Stimulated activated CD4-positive, alpha-beta T cell treated with anti-CD3 and anti-CD28 coated beads, Interleukin-15, amount 100 ng/mL, for 24 hours (primary cell): ENCODE data around the gene DIS3L.
"Not testable (repeated sequence)": the region's sequence is repeated elsewhere in the genome, so short reads cannot be mapped to it uniquely, and the experiment has no call there.

Experiments used
- DNase-seq: peaks from one replicate; pipeline ENCODE4 v3.0.0-alpha.2; 2020

Gene DIS3L

DNA sequence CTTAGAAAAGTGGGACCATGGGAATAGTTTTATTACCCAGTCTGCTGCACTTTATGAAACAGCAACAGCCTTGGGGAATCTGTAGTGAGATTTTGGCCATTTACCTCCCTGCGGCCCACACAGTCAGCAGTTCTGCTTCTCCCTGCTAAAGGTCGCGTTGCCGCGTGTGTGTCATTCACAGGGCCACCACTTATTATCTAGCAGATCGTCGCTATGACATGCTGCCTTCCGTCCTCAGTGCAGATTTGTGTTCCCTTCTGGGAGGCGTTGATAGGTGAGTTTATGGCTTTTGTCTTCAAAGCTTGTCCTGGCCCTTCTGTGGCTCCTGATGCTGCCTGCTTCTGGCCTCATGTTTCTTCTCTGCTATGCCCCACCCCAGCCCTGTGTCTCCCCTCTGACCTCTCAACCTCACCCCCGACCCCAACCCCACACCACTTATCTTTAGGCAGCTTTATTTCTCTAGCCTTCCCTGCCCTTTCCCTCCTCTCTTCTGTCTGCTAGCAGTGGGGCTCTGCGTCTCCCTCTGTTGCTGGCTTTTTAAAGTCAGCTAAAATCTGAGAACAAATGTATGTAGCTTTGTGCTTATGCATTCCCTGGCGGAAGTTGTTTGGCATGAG is 30.1 kb downstream of the DIS3L start:
- no peak for DNase-seq

DNA sequence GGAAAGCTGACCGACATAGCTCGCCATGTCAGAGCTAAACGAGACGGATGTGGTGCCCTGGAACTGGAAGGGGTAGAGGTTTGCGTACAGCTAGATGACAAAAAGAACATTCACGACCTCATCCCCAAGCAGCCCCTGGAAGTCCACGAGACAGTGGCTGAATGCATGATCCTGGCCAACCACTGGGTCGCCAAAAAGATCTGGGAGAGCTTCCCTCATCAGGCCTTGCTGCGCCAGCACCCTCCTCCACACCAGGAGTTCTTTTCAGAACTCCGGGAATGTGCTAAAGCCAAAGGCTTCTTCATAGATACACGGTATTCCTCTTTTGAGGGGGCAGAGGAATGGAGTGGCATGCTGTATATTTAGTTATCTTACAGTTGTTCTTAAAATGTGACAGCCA is 32.7 kb downstream of the DIS3L start:
- no peak for DNase-seq

DNA sequence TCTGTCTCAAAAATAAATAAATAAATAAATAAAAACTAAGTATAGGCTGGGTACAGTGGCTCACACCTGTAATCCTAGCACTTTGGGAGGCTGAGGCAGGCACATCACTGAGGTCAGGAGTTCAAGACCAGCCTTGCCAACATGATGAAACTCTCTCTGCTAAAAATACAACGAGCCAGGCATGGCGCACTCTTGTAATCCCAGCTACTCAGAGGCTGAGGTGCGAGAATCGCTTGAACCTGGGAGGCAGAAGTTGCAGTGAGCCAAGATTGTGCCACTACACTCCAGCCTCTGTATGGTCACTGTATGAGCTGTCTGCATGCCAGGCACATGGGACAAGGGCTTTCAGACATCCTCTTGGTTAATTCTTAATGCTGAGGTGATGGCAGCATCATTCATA is 34.4 kb downstream of the DIS3L start:
- DNase-seq, result no peak

DNA sequence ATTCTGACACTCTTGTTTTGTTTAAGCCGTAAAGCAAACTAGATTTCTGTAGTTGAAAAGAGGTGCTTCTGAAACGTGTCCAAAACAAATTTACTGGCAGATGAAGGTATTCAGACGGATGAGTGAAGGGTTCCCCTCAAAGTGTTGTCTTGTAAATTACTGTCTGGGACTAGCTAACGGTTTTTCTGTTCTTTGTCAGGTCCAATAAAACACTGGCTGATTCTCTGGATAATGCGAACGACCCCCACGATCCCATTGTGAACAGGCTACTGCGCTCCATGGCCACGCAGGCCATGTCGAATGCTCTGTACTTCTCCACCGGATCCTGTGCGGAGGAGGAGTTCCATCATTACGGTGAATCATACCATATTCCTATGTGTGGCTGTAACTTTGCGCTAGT is 35.4 kb downstream of the DIS3L start:
- no peak for DNase-seq

DNA sequence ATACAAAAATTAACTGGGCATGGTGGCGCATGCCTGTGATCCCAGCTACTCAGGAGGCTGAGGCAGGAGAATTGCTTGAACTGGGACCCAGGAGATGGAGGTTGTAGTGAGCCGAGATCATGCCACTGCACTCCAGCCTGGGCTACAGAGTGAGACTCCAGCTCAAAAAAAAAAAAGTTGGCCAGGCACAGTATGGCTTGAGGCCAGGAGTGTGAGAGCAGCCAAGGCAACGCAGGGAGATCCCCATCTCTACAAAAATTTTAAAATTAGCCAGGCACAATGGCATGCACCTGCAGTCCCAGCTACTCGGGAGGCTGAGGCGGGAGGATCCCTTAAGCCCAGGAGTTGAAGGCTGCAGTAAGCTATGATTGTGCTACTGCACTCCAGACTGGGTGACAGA is 55.2 kb downstream of the DIS3L start:
- DNase-seq, result not testable (repeated sequence)

DNA sequence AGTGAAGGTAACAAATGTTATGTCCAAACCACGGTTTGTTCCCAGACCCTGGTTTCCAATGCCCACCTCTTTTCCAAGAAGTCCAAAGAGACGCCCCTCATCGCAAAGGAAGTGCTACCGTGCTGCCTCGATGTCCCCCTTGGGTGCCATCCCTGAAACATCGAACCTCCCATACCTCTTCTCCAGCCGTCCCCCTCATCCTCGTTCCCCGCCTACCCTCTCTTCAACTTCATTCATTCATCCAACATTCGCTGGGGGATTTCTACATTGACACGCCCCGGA is 62.6 kb downstream of the DIS3L start:
- no peak for DNase-seq

DNA sequence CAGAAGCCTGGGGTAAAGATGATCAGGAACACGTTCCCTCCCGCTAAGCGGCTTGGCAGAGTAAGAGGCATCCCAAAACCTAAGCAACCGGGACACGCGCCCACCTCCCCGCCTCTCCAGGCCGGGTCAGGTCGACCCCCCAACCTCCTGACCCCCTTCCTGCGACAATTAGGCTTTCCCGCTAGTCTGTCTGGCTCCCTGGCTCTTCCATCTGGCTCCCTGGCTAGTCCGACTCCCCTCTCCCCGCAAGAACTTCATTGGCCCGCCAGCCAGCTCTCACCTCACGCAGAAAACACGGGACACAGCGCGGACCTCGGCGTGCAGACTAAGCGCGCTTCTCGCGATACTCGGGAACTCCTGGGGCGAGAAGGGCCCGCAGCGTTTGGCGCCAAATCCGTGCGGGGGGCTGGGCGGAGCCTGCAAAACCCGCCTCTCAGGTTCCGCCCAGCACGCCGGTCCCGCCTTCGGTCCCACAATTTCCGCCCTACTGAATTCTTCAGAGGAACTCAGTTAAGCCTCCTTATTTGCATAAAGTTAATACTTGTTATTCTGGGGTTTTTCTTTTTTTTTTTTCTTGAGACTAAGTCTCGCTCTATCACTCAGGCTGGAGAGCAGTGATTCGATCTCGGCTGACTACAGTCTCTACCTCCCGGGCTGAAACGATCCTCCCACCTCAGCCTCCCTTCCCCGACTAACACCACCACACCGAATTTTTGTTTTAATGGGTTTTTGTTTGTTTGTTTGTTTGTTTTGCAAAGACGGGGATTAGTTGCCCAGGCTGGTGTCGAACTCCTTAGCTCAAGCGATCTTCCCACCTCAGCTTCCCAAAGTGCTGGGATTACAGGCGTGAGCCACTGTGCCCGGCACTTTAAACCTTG is 63.2 kb downstream of the DIS3L start, which contains the start of gene TIPIN:
Gene TIPIN (minus strand): TSS at position 327 of the 878 bp plus-strand sequence. CDS start 3,738 bp downstream, outside the sequence.
- peak; percentile 98 for DNase-seq

DNA sequence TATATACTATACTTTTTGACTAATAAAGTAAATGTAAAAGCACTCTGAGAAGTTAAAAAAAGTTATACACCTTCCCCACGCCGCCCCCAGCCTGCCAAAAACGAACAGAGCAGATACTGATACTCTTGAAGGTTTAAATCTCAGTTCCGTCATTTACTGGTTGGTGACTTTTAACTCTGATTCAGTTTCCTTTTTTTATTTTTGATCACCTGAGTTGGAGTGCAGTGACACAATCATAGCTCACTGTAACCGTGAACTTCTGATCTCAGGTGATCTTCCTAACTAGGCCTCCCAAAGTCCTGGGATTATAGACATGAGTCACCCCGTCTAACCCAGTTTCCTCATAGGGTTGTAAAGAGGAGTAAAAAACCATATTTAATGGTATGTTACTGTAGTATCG is 66.4 kb downstream of the DIS3L start:
- DNase-seq, result no peak

DNA sequence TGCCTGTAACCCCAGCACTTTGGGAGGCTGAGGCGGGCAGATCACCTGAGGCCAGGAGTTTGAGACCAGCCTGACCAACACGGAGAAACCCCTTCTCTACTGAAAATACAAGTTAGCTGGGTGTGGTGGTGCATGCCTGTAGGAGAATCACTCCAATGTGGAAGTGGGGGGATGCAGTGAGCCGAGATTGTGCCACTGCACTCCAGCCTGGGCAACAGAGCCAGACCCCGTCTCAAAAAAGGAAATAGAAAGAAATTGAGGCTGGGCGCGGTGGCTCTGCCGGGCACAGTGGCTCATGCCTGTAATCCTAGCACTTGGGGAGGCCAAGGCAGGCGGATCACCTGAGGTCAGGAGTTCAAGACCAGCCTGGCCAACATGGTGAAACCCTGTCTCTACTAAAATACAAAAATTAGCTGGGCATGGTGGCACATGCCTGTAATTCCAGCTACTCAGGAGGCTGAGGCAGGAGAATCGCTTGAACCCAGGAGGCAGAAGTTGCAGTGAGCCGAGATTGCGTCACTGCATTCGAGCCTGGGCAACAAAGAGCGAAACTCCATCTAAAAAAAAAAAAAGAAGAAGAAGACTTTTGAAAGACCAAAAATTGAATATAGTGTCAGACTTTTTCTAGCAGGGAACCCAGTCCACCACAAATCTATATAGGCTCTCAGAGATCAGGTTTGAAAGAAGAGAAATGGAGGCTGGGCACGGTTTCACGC is 68.5 kb downstream of the DIS3L start:
- DNase-seq, result not testable (repeated sequence)

DNA sequence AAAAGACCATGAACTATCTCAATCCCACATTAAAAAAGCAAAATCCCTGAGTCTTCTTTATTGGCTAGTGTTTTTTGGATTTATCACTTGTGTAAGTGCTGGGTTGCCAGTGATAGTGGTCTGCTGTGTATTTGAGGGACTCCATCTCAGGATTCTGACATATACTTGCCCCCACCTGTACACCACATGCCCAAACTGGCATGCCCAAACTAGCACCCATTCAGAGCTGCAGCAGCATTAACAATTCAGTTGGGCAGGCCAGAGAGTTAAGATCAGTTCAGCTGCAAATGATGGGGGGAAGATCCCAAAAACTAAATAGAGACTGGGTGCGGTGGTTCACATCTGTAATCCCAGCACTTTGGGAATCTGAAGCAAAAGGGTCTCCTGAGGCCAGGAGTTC is 69.4 kb downstream of the DIS3L start:
- no peak for DNase-seq

DNA sequence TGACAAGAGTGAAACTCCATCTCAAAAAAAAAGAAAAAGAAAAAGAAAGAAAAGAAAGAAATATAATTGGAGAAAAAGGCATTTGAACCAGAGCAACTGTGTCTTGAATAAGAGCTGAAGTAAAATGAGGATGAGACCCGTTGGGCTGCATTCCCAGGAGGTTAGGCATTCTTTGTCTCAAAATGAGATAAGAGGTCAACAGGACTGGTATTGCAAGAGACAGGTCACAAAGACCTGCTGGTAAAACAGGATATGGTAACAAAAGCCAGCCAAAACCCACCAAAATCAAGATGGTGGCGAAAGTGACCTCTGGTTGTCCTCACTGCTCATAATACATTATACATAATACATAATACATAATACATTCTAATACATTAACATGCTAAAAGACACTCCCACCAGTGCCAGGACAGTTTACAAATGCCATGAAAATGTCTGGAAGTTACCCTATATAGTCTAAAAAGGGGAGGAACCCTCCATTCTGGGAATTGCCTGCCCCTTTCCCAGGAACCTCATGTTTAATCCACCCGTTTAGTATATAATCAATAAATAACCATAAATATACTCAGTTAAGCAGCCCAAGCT is 71.7 kb downstream of the DIS3L start:
- DNase-seq, result no peak

DNA sequence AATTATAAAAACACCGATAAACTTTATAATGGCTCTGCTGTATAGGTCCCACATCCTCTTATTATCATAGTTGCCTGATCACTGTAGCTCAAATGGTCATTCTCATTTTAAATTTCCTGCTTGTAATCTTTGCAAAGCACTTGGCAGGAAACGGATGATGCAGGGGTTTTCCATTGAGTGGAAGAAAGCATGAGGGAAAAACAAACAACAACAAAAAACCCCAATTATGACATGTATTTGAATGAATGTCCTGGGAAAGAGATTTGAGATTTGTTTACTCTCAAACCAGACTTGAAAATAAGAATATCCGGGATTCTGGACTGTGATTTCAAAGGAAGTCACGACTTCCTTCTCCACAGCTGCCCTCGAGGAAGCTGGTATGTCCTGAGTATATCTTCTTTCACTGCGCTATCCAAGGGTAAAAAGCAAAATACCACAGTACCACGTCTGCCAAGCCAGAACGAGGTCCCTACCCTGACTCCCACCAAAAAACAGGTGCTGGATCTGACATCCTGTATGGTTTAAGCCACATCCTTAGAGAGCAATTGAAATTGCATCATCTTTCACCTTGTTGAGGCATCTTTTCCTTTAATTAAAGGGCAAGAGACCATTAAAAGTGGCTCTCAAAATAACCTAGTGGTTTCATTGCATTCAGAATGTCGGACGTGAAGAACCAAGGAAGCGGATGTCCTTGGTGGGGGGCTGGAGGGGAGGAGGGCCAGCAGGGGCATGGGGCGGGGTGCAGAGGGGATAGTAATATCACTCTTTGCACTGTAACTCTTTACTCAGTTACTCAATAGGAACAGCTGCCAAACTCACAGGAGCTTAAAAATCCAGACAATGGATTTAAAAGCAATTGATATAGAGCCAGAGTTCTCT is 76.6 kb downstream of the DIS3L start:
- peak; percentile 34 for DNase-seq

DNA sequence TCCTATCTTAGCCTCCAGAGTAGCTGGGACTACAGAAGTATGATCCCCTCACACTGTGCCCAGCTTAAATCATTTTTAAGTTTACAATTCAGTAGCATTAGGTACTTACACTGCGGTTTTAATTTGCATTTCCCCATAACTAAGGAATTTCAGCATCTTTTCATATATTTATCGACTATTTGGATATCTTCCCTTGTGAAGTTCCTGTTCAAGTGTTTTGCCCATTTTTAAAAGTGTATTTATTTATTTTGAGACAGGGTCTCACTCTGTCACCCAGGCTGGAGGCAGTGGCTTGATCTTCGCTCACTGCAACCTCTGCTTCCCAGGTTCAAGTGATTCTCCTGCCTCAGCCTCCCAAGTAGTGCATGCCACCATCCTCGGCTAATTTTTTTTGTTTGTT is 80.8 kb downstream of the DIS3L start:
- no peak for DNase-seq

DNA sequence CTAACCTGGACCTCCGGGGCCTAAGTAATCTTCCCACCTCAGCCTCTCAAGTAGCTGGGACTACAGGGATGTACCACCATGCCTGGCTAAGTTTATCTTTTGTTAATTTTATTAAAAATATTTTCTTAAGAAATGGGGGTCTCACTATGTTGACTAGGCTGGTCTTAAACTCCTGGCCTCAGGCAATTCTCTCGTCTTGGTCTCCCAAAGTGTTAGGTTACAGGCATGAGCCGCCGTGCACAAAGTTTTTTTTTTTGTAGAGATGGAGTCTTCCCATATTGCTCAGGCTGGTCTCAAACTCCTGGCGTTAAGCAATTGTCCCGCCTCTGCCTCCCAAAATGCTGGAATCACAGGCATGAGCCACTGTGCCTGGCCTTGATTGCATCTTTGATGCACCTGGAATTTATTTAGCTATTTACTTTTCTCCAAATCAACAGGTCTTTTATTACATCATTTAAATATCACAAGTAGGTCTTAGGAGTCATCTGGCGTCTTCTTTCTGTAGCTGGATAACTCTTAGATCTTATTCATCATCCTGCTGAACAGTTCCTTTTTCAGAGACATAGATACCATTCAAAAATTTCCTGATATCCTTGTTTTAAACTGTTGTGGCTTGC is 85.6 kb downstream of the DIS3L start:
- DNase-seq, result no peak

DNA sequence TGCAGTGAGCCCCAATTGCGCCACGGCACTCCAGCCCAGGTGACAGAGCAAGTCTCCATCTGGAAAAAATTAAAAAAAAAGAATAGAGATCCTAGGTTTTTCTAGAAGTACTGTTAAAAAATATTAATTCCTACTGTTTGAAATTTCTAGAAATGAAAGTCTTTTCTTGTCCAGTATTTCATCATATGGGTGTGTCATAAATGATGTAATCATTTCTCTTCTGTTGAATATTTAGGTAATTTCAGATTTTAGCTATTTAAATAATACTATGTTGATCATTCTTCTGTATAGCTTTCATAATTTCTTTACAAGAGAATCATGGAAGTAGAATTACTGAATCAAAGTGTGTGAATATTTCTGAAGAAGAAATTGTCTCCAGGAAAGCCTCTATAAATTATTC is 88.0 kb downstream of the DIS3L start:
- DNase-seq, result not testable (repeated sequence)
